Measurements from ENCODE around the gene SELL. TPM values are rescaled to one million over a fixed set of nuclear protein-coding genes. Genes with fewer than 3 reads are reported as not detected.

Gene SELL
- total and polyA plus RNA-seq, 2 experiments from 2014 or later: not detected

GRCh38 chr1:169653873-169654272 lies 57.5 kb downstream of the SELL start (continued):
- TF ChIP-seq ZNF462 (CRISPR knock-in tag; IDR thresholded peaks at IDR 0.05): no peak
- no peak for TF ChIP-seq REST (IDR thresholded peaks at IDR 0.05; ENCODE audit: unreplicated experiment)
- no peak for TF ChIP-seq ZNF114 (CRISPR knock-in tag; IDR thresholded peaks at IDR 0.05)
- TF ChIP-seq EZH2phosphoT487 (IDR thresholded peaks at IDR 0.05; ENCODE audit: unreplicated experiment): no peak
- no peak for TF ChIP-seq NANOG (IDR thresholded peaks at IDR 0.05; ENCODE audit: borderline replicate concordance)
- TF ChIP-seq ETS1 (IDR thresholded peaks at IDR 0.05): no peak
- TF ChIP-seq EZH2 (IDR thresholded peaks at IDR 0.05; ENCODE audit: low read depth, unreplicated experiment): no peak
- TF ChIP-seq POLR2AphosphoS5 (IDR thresholded peaks at IDR 0.05; ENCODE audit: low read depth): no peak
- TF ChIP-seq STAT1 (IDR thresholded peaks at IDR 0.05; ENCODE audit: unreplicated experiment): no peak

Data from GM23338 (cell line).